GM18951 (cell line): ENCODE data around the gene RPP40.

Experiments used
- POLR2A ChIP-seq: IDR thresholded peaks from 4 replicates; pipeline ENCODE4 v1.6.1; 2011; ENCODE audit warnings: mild to moderate bottlenecking; ENCODE audit not compliant: insufficient read length, insufficient read depth; ENCODE audit errors: extremely low read depth
- in situ Hi-C: fragments of 300-500 bp; cut with MboI; formaldehyde crosslinking; loops from one replicate; pipeline ENCODE4 v1.12.0; 2022; ENCODE audit warnings: low sequenced_read_pairs, mixed read lengths, inconsistent platforms; ENCODE audit not compliant: unreplicated experiment

RPP40 gene

GRCh38 chr6:4969609-4970285 is 34.1 kb downstream of the RPP40 start:
- no peak for TF ChIP-seq POLR2A
- in situ Hi-C loops: no loop called here

GRCh38 chr6:4967301-4968030 is 36.4 kb downstream of the RPP40 start:
- no peak for TF ChIP-seq POLR2A
- in situ Hi-C loops: no loop called here

GRCh38 chr6:4965562-4966389 is 38.1 kb downstream of the RPP40 start:
- no peak for TF ChIP-seq POLR2A
- in situ Hi-C loops: no loop called here

GRCh38 chr6:4964675-4965561 is 38.9 kb downstream of the RPP40 start:
- in situ Hi-C loops: no loop called here
- no peak for TF ChIP-seq POLR2A

- TF ChIP-seq POLR2A: no peak
- in situ Hi-C loops: no loop called here
These were observed 40.9 kb downstream of the RPP40 start for GRCh38 chr6:4962905-4963304.

- in situ Hi-C loops: no loop called here
These were observed 42.3 kb downstream of the RPP40 start for GRCh38 chr6:4961322-4962168.

GRCh38 chr6:4958624-4959023 is 45.2 kb downstream of the RPP40 start:
- TF ChIP-seq POLR2A: no peak

More at GRCh38 chr6:4961322-4962168, 42.3 kb downstream of the RPP40 start:
- no peak for TF ChIP-seq POLR2A

GRCh38 chr6:4957521-4958231 is 46.2 kb downstream of the RPP40 start:
- in situ Hi-C loops: no loop called here
- TF ChIP-seq POLR2A: no peak

More at GRCh38 chr6:4958624-4959023, 45.2 kb downstream of the RPP40 start:
- in situ Hi-C loops: no loop called here

- no peak for TF ChIP-seq POLR2A
- in situ Hi-C loops: no loop called here
These were observed 47.2 kb downstream of the RPP40 start for GRCh38 chr6:4956625-4957024.

- in situ Hi-C loops: no loop called here
- TF ChIP-seq POLR2A: no peak
These were observed 50.4 kb downstream of the RPP40 start for GRCh38 chr6:4953440-4953839.

GRCh38 chr6:4950836-4951533 is 52.9 kb downstream of the RPP40 start:
- in situ Hi-C loops: no loop called here
- TF ChIP-seq POLR2A: no peak
